Retinal pigment epithelial cell (primary cell): ENCODE results near the gene PTPA.
"Not testable (repeated sequence)": the region's sequence is repeated elsewhere in the genome, so short reads cannot be mapped to it uniquely, and the experiment has no call there.

ENCODE experiments used
- DNase-seq: peaks from one replicate; pipeline ENCODE4 v3.0.0-alpha.2; 2010; ENCODE audit warnings: low read depth
- H3K4me3 ChIP-seq: 2 replicates; pipeline ENCODE4 v1.5.1; 2011; ENCODE audit warnings: mild to moderate bottlenecking, low read length, control low read depth, moderate library complexity
- CTCF ChIP-seq: conservative IDR thresholded peaks from 2 replicates; pipeline ENCODE4 v1.5.1; 2011; ENCODE audit warnings: low read depth, low read length, control low read depth, inconsistent platforms

PTPA gene

GRCh38 chr9:129184596-129185122, 73.4 kb downstream of the PTPA start:
- no peak overlapping the region for H3K4me3 ChIP-seq
- TF ChIP-seq CTCF = no peak
- no peak for DNase-seq

- no peak for DNase-seq
- H3K4me3 ChIP-seq = no peak overlapping the region
- TF ChIP-seq CTCF = no peak
Measured at GRCh38 chr9:129185402-129185801, 74.2 kb downstream of the PTPA start.

GRCh38 chr9:129185991-129186390, 74.8 kb downstream of the PTPA start:
- H3K4me3 ChIP-seq = no peak overlapping the region
- TF ChIP-seq CTCF = no peak
- no peak for DNase-seq

GRCh38 chr9:129187042-129187441, 75.8 kb downstream of the PTPA start:
- no peak for TF ChIP-seq CTCF
- DNase-seq = no peak
- H3K4me3 ChIP-seq = no peak overlapping the region

GRCh38 chr9:129189971-129190370, 78.8 kb downstream of the PTPA start:
- not testable (repeated sequence) for DNase-seq, H3K4me3 ChIP-seq

GRCh38 chr9:129191234-129191633, 80.0 kb downstream of the PTPA start:
- no peak for TF ChIP-seq CTCF
- DNase-seq = no peak
- no peak overlapping the region for H3K4me3 ChIP-seq

GRCh38 chr9:129193655-129194054, 82.4 kb downstream of the PTPA start:
- DNase-seq = no peak
- TF ChIP-seq CTCF = no peak
- no peak overlapping the region for H3K4me3 ChIP-seq

GRCh38 chr9:129194221-129194620, 83.0 kb downstream of the PTPA start:
- no peak for DNase-seq
- TF ChIP-seq CTCF = no peak
- H3K4me3 ChIP-seq = no peak overlapping the region
